ENCODE measurements around the gene TIMP2.
"Not testable (repeated sequence)": the region's sequence is repeated elsewhere in the genome, so short reads cannot be mapped to it uniquely, and the experiment has no call there.

TIMP2 gene

DNA sequence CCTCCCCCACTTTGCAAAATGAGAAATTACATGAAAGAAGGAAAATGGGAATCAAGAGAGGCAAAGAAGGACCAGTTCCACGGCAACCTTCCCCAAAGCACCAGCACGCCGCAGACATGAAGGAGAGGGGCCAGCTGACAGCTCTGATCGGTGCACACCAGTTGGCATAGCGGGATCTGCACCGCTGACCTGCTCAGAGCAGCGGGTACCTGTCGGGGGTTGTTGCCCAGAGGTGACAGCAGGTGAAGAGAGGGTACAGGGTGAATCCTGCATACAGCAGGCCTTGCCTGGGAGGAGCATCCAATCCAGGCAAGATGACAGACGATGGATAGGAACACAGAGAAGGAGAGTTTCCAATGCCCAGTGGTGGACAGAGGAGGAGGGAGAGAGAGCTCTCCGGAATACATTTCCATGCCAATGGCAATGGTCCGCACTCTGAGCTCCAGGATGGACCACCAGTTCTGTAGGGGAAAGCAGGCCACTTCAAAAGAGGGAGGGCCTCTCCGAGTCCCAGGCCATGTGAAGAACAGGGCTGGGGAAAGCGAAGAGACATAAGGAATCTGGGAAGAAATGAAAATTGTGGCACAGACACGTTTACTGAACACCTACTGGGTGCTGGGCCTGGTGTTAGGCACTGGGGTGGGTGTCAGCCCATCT, 46.2 kb downstream of the TIMP2 start:
- Histone ChIP-seq H3K4me3 (ENCODE audit: insufficient read length, low read depth) (no peak overlapping the region), H3K9ac (ENCODE audit: insufficient read length, low read depth) (no peak overlapping the region), H3K4me1 (ENCODE audit: insufficient read depth, insufficient read length) (peaks cover 21% of the 10 kb centered on the region), H3K36me3 (ENCODE audit: insufficient read depth, insufficient read length, low read length) (peaks cover 18% of the 10 kb centered on the region), H3K9me3 (ENCODE audit: insufficient read depth, low read length) (no peaks in the 10 kb centered on the region), H3K27me3 (ENCODE audit: insufficient read depth, insufficient read length) (no peaks in the 10 kb centered on the region)
- DNase-seq (ENCODE audit: low read depth, low spot score): no peak
- TF ChIP-seq YY1 (IDR thresholded peaks at IDR 0.05; ENCODE audit: insufficient read depth, insufficient read length): no peak
- no peak for TF ChIP-seq ZNF274 (IDR thresholded peaks at IDR 0.05; ENCODE audit: low read depth, low read length)
- TF ChIP-seq SUZ12 (IDR thresholded peaks at IDR 0.05; ENCODE audit: extremely low read depth, insufficient read depth, insufficient read length): no peak

DNA sequence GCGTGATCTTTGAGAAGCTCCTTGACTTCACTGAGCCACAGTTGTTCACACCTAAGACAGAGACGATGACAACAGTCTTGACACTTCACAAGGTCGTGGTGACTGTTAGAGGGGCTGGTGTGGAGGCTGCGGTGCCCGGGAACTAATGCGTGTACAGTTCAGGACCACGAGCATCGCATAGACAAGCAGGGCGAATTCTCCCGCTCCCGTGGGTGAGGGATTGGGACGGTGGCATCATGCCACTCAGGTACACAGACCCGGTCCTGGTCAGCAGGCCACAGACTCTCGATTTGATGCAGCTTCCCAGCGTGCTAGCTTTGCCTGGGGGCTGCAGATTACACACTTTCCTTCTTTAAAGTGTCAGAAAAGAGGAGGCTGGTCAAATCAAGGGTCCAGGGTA, 46.9 kb downstream of the TIMP2 start:
- Histone ChIP-seq H3K36me3 (ENCODE audit: insufficient read depth, insufficient read length, low read length) (peaks cover 25% of the 10 kb centered on the region), H3K9me3 (ENCODE audit: insufficient read depth, low read length) (no peaks in the 10 kb centered on the region), H3K27me3 (ENCODE audit: insufficient read depth, insufficient read length) (no peaks in the 10 kb centered on the region), H3K4me3 (ENCODE audit: insufficient read length, low read depth) (no peak overlapping the region), H3K9ac (ENCODE audit: insufficient read length, low read depth) (peak overlapping the region; percentile 17), H3K4me1 (ENCODE audit: insufficient read depth, insufficient read length) (peaks cover 18% of the 10 kb centered on the region)
- no peak for DNase-seq (ENCODE audit: low read depth, low spot score)
- no peak for TF ChIP-seq SUZ12 (IDR thresholded peaks at IDR 0.05; ENCODE audit: extremely low read depth, insufficient read depth, insufficient read length)
- TF ChIP-seq ZNF274 (IDR thresholded peaks at IDR 0.05; ENCODE audit: low read depth, low read length): no peak
- TF ChIP-seq YY1 (IDR thresholded peaks at IDR 0.05; ENCODE audit: insufficient read depth, insufficient read length): no peak

DNA sequence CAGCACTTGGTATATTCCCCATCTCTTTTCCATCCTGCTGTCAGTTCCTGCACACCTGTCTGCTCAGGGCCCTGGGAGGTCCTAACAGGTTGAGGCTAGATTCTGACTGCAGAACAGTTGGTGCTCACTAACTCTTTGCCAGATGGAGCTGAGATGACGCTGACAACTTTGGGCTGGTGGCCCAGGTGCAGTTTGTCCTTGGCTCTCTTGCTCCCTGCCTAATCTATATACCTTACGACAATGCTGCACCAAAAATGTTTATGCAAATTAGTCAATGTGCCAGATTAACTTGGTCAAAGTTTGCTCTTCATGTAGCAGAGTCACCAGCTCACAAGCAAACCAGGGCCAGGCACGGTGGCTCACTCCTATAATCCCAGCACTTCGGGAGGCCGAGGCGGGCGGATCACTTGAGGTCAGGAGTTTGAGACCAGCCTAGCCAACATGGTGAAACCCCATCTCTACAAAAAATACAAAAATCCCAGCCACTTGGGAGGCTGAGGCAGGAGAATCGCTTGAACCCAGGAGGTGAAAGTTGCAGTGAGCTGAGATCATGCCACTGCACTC, 48.2 kb downstream of the TIMP2 start:
- peaks cover 32% of the 10 kb centered on the region for H3K36me3 ChIP-seq (ENCODE audit: insufficient read depth, insufficient read length, low read length)
- not testable (repeated sequence) for DNase-seq (ENCODE audit: low read depth, low spot score); H3K4me1 ChIP-seq (ENCODE audit: insufficient read depth, insufficient read length)

DNA sequence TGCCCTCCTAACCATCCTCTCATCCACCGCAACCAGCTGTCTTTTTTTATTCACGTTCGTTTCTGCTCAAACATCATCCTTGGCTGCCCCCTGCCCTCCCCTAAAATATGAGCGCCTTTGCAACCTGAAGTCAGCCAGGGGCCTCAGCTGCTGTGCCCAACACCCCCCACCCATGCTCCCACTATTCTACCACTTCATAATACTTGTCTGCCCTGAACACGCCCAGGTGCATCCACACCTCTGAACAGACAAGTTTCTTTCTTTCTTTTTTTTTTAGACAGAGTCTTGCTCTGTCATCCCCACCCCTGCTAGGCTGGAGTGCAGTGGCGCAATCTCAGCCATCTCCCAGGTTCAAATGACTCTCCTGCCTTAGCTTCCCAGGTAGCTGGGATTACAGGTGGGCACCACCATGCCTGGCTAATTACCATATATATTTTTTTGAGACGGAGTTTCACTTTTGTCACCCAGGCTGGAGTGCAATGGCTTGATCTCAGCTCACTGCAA, 49.0 kb downstream of the TIMP2 start:
- DNase-seq (ENCODE audit: low read depth, low spot score): no peak
- no peak overlapping the region for H3K9ac ChIP-seq (ENCODE audit: insufficient read length, low read depth)
- no peak overlapping the region for H3K4me3 ChIP-seq (ENCODE audit: insufficient read length, low read depth)
- H3K27me3 ChIP-seq (ENCODE audit: insufficient read depth, insufficient read length): no peaks in the 10 kb centered on the region
- TF ChIP-seq YY1 (IDR thresholded peaks at IDR 0.05; ENCODE audit: insufficient read depth, insufficient read length) (no peak), ZNF274 (IDR thresholded peaks at IDR 0.05; ENCODE audit: low read depth, low read length) (no peak), SUZ12 (IDR thresholded peaks at IDR 0.05; ENCODE audit: extremely low read depth, insufficient read depth, insufficient read length) (no peak)
- H3K4me1 ChIP-seq (ENCODE audit: insufficient read depth, insufficient read length): peaks cover 9% of the 10 kb centered on the region
- H3K36me3 ChIP-seq (ENCODE audit: insufficient read depth, insufficient read length, low read length): peaks cover 28% of the 10 kb centered on the region
- H3K9me3 ChIP-seq (ENCODE audit: insufficient read depth, low read length): no peaks in the 10 kb centered on the region

More for the DNA sequence above, 48.2 kb downstream of the TIMP2 start:
- not testable (repeated sequence) for H3K9me3 ChIP-seq (ENCODE audit: insufficient read depth, low read length); H3K4me3 ChIP-seq (ENCODE audit: insufficient read length, low read depth); H3K9ac ChIP-seq (ENCODE audit: insufficient read length, low read depth); H3K27me3 ChIP-seq (ENCODE audit: insufficient read depth, insufficient read length)

DNA sequence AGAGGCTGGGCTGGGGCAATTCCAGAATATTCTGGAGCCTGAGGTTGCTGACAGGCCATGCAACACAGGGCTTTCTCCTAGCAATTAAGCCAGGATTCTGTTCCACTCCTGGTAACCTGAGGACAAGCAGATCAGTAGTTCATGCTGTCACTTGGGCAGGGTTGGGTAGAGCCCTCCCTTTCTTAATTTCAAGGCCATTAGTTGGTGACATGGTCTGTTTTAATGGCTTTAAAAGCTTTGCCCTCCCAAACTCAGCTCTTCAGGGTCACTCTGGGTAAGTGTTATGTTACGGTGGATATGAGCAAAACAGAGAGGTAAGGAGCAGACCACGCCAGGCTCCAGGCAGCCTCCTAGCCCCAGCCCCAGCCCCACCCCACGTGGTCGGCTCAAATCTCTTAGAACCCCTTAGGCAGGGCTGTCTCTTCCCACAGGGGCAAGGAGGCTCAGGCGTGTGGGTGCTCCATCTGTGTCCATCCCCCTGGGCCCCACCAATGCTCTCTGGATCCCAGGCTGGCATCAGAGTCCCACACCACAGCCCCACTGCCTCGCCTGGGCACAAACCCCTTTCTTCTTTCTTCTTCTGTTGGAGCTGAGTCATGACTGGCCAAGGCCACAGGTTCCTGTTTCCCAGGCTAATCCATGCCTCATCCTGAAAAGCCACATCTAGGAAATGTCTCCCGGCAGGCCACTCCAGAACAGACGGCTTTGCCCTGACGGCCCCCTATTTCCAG, 49.7 kb downstream of the TIMP2 start:
- no peak overlapping the region for H3K9ac ChIP-seq (ENCODE audit: insufficient read length, low read depth)
- peaks cover 4% of the 10 kb centered on the region for H3K4me1 ChIP-seq (ENCODE audit: insufficient read depth, insufficient read length)
- no peak for DNase-seq (ENCODE audit: low read depth, low spot score)
- no peaks in the 10 kb centered on the region for H3K9me3 ChIP-seq (ENCODE audit: insufficient read depth, low read length)
- no peaks in the 10 kb centered on the region for H3K27me3 ChIP-seq (ENCODE audit: insufficient read depth, insufficient read length)
- H3K4me3 ChIP-seq (ENCODE audit: insufficient read length, low read depth): no peak overlapping the region
- TF ChIP-seq YY1 (IDR thresholded peaks at IDR 0.05; ENCODE audit: insufficient read depth, insufficient read length) (no peak), SUZ12 (IDR thresholded peaks at IDR 0.05; ENCODE audit: extremely low read depth, insufficient read depth, insufficient read length) (no peak), ZNF274 (IDR thresholded peaks at IDR 0.05; ENCODE audit: low read depth, low read length) (no peak)
- peaks cover 29% of the 10 kb centered on the region for H3K36me3 ChIP-seq (ENCODE audit: insufficient read depth, insufficient read length, low read length)

DNA sequence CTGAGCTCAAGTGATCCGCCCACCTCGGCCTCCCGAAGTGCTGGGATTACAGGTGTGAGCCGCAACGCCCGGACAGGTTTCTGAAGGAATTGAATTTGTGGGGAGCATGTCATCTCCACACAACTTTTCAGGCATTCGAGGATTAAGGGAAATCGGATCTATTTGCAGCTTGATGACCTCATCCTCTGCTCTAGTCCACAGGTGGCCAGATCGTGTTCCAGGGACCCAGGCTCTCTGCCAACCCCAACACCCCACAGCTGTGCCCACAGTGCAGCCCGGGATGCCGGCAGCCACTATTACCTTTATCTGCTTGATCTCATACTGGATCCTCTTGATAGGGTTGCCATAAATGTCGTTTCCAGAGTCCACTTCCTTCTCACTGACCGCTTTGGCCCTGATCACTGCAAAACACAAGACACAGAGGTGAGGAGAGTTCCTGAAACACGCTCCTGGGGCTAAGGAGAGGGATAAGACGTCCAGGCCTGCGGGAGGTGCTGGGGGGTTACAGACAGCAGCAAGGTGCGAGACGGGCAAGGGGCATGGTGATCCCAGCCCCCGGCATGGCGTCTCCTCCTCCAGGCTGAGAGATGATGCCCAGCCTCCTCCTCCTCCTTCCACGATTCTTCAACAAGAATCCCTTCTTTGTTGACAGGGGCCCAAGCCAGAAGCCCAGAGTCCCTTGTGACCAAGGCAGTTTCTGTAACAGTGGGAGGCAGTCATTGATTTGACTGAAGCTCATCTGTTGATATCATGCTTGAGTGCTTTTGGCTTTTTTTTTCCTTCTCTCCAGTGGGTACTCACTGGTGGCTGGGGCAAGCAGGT, 51.5 kb downstream of the TIMP2 start:
- Histone ChIP-seq H3K9ac (ENCODE audit: insufficient read length, low read depth) (no peak overlapping the region), H3K4me3 (ENCODE audit: insufficient read length, low read depth) (no peak overlapping the region), H3K4me1 (ENCODE audit: insufficient read depth, insufficient read length) (no peaks in the 10 kb centered on the region), H3K36me3 (ENCODE audit: insufficient read depth, insufficient read length, low read length) (peaks cover 37% of the 10 kb centered on the region), H3K27me3 (ENCODE audit: insufficient read depth, insufficient read length) (no peaks in the 10 kb centered on the region), H3K9me3 (ENCODE audit: insufficient read depth, low read length) (no peaks in the 10 kb centered on the region)
- TF ChIP-seq YY1 (IDR thresholded peaks at IDR 0.05; ENCODE audit: insufficient read depth, insufficient read length): no peak
- TF ChIP-seq ZNF274 (IDR thresholded peaks at IDR 0.05; ENCODE audit: low read depth, low read length): no peak
- no peak for TF ChIP-seq SUZ12 (IDR thresholded peaks at IDR 0.05; ENCODE audit: extremely low read depth, insufficient read depth, insufficient read length)
- DNase-seq (ENCODE audit: low read depth, low spot score): no peak

All from NT2/D1 (cell line).